ENCODE measurements around the gene AHDC1. TPM values are rescaled to one million over a fixed set of nuclear protein-coding genes. Genes with fewer than 3 reads are reported as not detected.

The AHDC1 gene
- total and polyA plus RNA-seq, 2 donors (not counting 3 experiments of a cell fraction or from before 2014, with no cell fraction given) = 7.0 to 32.1 TPM

- BruUV-seq (replicated peaks) = no TSS peak
- Histone ChIP-seq H4K20me1 (replicated peaks; ENCODE audit: control insufficient read depth, extremely low read depth, insufficient read depth, low read length) (no peaks in the 10 kb centered on the region), H3K36me3 (ENCODE audit: control insufficient read depth in 2 of 2, extremely low read depth in 1 of 2, insufficient read depth in 2 of 2, low read length in 2 of 2) (peaks cover 0 to 8% of the 10 kb centered on the region in 2 experiments), H3K9me1 (replicated peaks; ENCODE audit: control insufficient read depth, extremely low read depth, insufficient read depth, low read length) (no peaks in the 10 kb centered on the region), H3K4me1 (ENCODE audit: control insufficient read depth, extremely low read depth, insufficient read depth, low read length) (no peaks in the 10 kb centered on the region), H3K4me3 (replicated peaks in 1 of 3; ENCODE audit: insufficient read depth in 1 of 3, low read depth in 1 of 3, low read length in 3 of 3) (no peak overlapping the region), H3K9me3 (replicated peaks; ENCODE audit: control insufficient read depth, insufficient read depth, low read length) (no peaks in the 10 kb centered on the region), H2AFZ (ENCODE audit: low read depth, low read length) (no peak overlapping the region), H3K27me3 (ENCODE audit: control insufficient read depth in 2 of 2, insufficient read depth in 2 of 2, low read length in 2 of 2) (no peaks in the 10 kb centered on the region), H3K4me2 (ENCODE audit: insufficient read depth, low read length) (no peak overlapping the region), H3K27ac (ENCODE audit: insufficient read depth, low read depth, low read length) (no peak overlapping the region), H3K9ac (replicated peaks; ENCODE audit: extremely low read depth, insufficient read depth, low read length) (no peak overlapping the region), H3K79me2 (ENCODE audit: control insufficient read depth, insufficient read depth, low read length) (peaks cover under 1% of the 10 kb centered on the region)
- DNase-seq (ENCODE audit: low read depth, low spot score) (no peak), FAIRE-seq (no peak)
- dilution Hi-C loops (cut with MboI; ENCODE audit: extremely low pct_ligation_motif_present, low sequenced_read_pairs) (loop anchor here (25.0 kb wide), 1 partner anchor 179 kb away; no protein-coding TSS in a partner anchor), intact Hi-C loops (cut with micrococcal nuclease) (no loop called here)
- POLR2A ChIA-PET = no interaction called here
- CTCF ChIA-PET = interaction anchor here (1.0 to 2.4 kb wide), 3 partner anchors 11 to 35 kb away, joined by 3 to 14 read pairs (median 6); partner anchors contain the start of gene AHDC1
- TF ChIP-seq GATA2 (IDR thresholded peaks at IDR 0.05; ENCODE audit: insufficient read depth, insufficient read length, low read depth, low read length) (no peak), MYC (IDR thresholded peaks at IDR 0.05; ENCODE audit: low read depth, low read length) (no peak)
Measured at GRCh38 chr1:27591622-27592021, 12.3 kb downstream of the AHDC1 start.

GRCh38 chr1:27590917-27591508 is 12.9 kb downstream of the AHDC1 start:
- ChIA-PET CTCF (interaction anchor here (1.0 to 2.4 kb wide), 7 partner anchors 9 to 34 kb away, joined by 3 to 14 read pairs (median 5); partner anchors contain the start of gene AHDC1), POLR2A (no interaction called here)
- FAIRE-seq (no peak), DNase-seq (ENCODE audit: low read depth, low spot score) (no peak)
- Histone ChIP-seq H3K4me1 (ENCODE audit: control insufficient read depth, extremely low read depth, insufficient read depth, low read length) (no peaks in the 10 kb centered on the region), H2AFZ (ENCODE audit: low read depth, low read length) (no peak overlapping the region), H3K9ac (replicated peaks; ENCODE audit: extremely low read depth, insufficient read depth, low read length) (no peak overlapping the region), H3K36me3 (ENCODE audit: control insufficient read depth in 2 of 2, extremely low read depth in 1 of 2, insufficient read depth in 2 of 2, low read length in 2 of 2) (peaks cover 0 to 4% of the 10 kb centered on the region in 2 experiments), H4K20me1 (replicated peaks; ENCODE audit: control insufficient read depth, extremely low read depth, insufficient read depth, low read length) (no peaks in the 10 kb centered on the region), H3K4me2 (ENCODE audit: insufficient read depth, low read length) (no peak overlapping the region), H3K79me2 (ENCODE audit: control insufficient read depth, insufficient read depth, low read length) (no peaks in the 10 kb centered on the region), H3K27me3 (ENCODE audit: control insufficient read depth in 2 of 2, insufficient read depth in 2 of 2, low read length in 2 of 2) (no peaks in the 10 kb centered on the region), H3K4me3 (replicated peaks in 1 of 3; ENCODE audit: insufficient read depth in 1 of 3, low read depth in 1 of 3, low read length in 3 of 3) (no peak overlapping the region), H3K9me3 (replicated peaks; ENCODE audit: control insufficient read depth, insufficient read depth, low read length) (no peaks in the 10 kb centered on the region), H3K27ac (ENCODE audit: insufficient read depth, low read depth, low read length) (no peak overlapping the region), H3K9me1 (replicated peaks; ENCODE audit: control insufficient read depth, extremely low read depth, insufficient read depth, low read length) (no peaks in the 10 kb centered on the region)
- dilution Hi-C loops (cut with MboI; ENCODE audit: extremely low pct_ligation_motif_present, low sequenced_read_pairs) = loop anchor here (25.0 kb wide), 1 partner anchor 179 kb away; no protein-coding TSS in a partner anchor
- TF ChIP-seq GATA2 (IDR thresholded peaks at IDR 0.05; ENCODE audit: insufficient read depth, insufficient read length, low read depth, low read length) (no peak), FOS (IDR thresholded peaks at IDR 0.05; ENCODE audit: borderline replicate concordance, insufficient read depth, low read length) (no peak), EZH2 (IDR thresholded peaks at IDR 0.05; ENCODE audit: borderline replicate concordance, low read depth, low read length, severe bottlenecking) (no peak), MAX (IDR thresholded peaks at IDR 0.05; ENCODE audit: insufficient read depth, insufficient read length) (no peak), CTCF (IDR thresholded peaks at IDR 0.05; ENCODE audit: extremely low read depth in 1 of 2, insufficient read depth in 1 of 2, low read depth in 1 of 2, low read length in 2 of 2) (no peak), POLR2A (IDR thresholded peaks at IDR 0.05; ENCODE audit: low read depth, low read length) (no peak), MYC (IDR thresholded peaks at IDR 0.05; ENCODE audit: low read depth, low read length) (no peak), POLR2AphosphoS5 (IDR thresholded peaks at IDR 0.05; ENCODE audit: insufficient read depth, low read depth, low read length) (no peak), JUN (IDR thresholded peaks at IDR 0.05; ENCODE audit: borderline replicate concordance, insufficient read depth, insufficient read length, low read depth) (no peak)
- BruUV-seq (replicated peaks) = no TSS peak
- intact Hi-C loops (cut with micrococcal nuclease) = no loop called here
